Natural killer cell treated with Interleukin-12 subunit alpha and Interleukin-12 subunit beta and Interleukin-15 and Interleukin-18, amount 100 ng/mL, for 72 hours (primary cell): ENCODE results near the gene HPF1. TPM values are rescaled to one million over a fixed set of nuclear protein-coding genes. Genes with fewer than 3 reads are reported as not detected.
"Not testable (repeated sequence)": the region's sequence is repeated elsewhere in the genome, so short reads cannot be mapped to it uniquely, and the experiment has no call there.

Source experiments
- ATAC-seq, 2 donors: fragments of 150-1000 bp; cut with Tn5 transposase in 1 of 2; sonication (Bioruptor Pico), chemical (Tn5 transposase) in 1 of 2; 2 replicates each; pipeline ENCODE4 v1.10.0; 2021
- DNase-seq: peaks from one replicate; pipeline ENCODE4 v3.0.0; 2022; ENCODE audit warnings: low spot score
- H3K27ac Mint-ChIP-seq, 2 donors: 1 replicate in 1 of 2; 2 replicates in 1 of 2; pipeline ENCODE4 v1.8.0; 2022; ENCODE audit warnings: mixed read lengths in 2 of 2, mild to moderate bottlenecking in 1 of 2, moderate library complexity in 1 of 2
- H3K27me3 Mint-ChIP-seq, 2 donors: 1 replicate in 1 of 2; 2 replicates in 1 of 2; pipeline ENCODE4 v1.8.0; 2022; ENCODE audit warnings: mixed read lengths in 2 of 2
- H3K36me3 Mint-ChIP-seq: one replicate; pipeline ENCODE4 v1.8.0; 2022; ENCODE audit warnings: mixed read lengths
- H3K4me1 Mint-ChIP-seq, 2 donors: 1 replicate in 1 of 2; 2 replicates in 1 of 2; pipeline ENCODE4 v1.8.0; 2022; ENCODE audit warnings: low read depth in 2 of 2, mixed read lengths in 2 of 2, mild to moderate bottlenecking in 1 of 2
- H3K4me3 Mint-ChIP-seq: one replicate; pipeline ENCODE4 v1.8.0; 2022; ENCODE audit warnings: mixed read lengths
- H3K9me3 Mint-ChIP-seq: 2 replicates; pipeline ENCODE4 v1.8.0; 2022; ENCODE audit warnings: mixed read lengths
- total RNA-seq, 2 donors: library from RNA; stranded (reverse); gene quantifications; one replicate each; pipeline ENCODE4 v1.2.3, GENCODE V29; 2022

HPF1 gene
- total RNA-seq, 2 donors from 2014 or later = 22.3 to 25.9 TPM

DNA sequence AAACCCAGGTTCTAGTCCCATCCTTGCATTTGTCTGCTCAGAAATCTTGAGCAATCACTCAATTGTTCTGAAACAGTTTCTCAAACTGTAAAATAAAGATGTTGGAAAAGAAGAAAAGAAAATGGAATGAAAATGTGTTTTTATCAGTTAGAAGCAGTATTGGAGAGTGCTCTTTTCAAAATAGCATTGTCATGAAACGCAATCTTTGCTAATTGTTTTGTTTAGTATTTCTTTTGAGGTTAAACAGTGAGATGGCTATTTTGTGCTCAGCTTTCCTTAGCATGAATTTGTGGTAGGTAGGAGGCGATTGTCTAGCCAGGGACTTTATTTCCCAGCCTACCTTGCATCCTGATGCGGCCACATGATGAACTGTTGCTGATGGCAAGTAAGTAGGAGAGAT is 10.6 kb upstream of the HPF1 start:
- Mint-ChIP-seq H3K4me3 (no peak overlapping the region), H3K4me1 (peaks cover 6 to 8% of the 10 kb centered on the region in 2 donors)
- ATAC-seq = no peak

GRCh38 chr4:169766741-169767140 is 9.0 kb upstream of the HPF1 start:
- H3K36me3 Mint-ChIP-seq = no peaks in the 10 kb centered on the region
- no peak for ATAC-seq

More for the DNA sequence above, 10.6 kb upstream of the HPF1 start:
- DNase-seq = no peak
- no peaks in the 10 kb centered on the region for H3K9me3 Mint-ChIP-seq
- H3K36me3 Mint-ChIP-seq = no peaks in the 10 kb centered on the region
- peaks cover 0 to 11% of the 10 kb centered on the region in 2 donors for H3K27me3 Mint-ChIP-seq
- H3K27ac Mint-ChIP-seq = no peak overlapping the region

GRCh38 chr4:169765835-169766234 is 8.1 kb upstream of the HPF1 start:
- Mint-ChIP-seq H3K27me3 (peaks cover 0 to 11% of the 10 kb centered on the region in 2 donors), H3K4me3 (no peak overlapping the region), H3K4me1 (peaks cover 7 to 10% of the 10 kb centered on the region in 2 donors), H3K27ac (no peak overlapping the region), H3K36me3 (no peaks in the 10 kb centered on the region), H3K9me3 (no peaks in the 10 kb centered on the region)
- DNase-seq (no peak), ATAC-seq (no peak)

More at GRCh38 chr4:169766741-169767140, 9.0 kb upstream of the HPF1 start:
- Mint-ChIP-seq H3K4me3 (no peak overlapping the region), H3K27me3 (peaks cover 0 to 11% of the 10 kb centered on the region in 2 donors), H3K4me1 (peaks cover 10 to 12% of the 10 kb centered on the region in 2 donors), H3K9me3 (no peaks in the 10 kb centered on the region), H3K27ac (no peak overlapping the region)
- no peak for DNase-seq

- H3K4me3 Mint-ChIP-seq = no peak overlapping the region
- no peak for DNase-seq
- no peak overlapping the region for H3K27ac Mint-ChIP-seq
- H3K9me3 Mint-ChIP-seq = no peaks in the 10 kb centered on the region
- ATAC-seq = no peak
- no peaks in the 10 kb centered on the region for H3K36me3 Mint-ChIP-seq
- peaks cover 0 to 2% of the 10 kb centered on the region in 2 donors for H3K27me3 Mint-ChIP-seq
- peaks cover 19 to 24% of the 10 kb centered on the region in 2 donors for H3K4me1 Mint-ChIP-seq
Measured at GRCh38 chr4:169761846-169762245, 4.1 kb upstream of the HPF1 start.

GRCh38 chr4:169758401-169758962 is 738 bp upstream of the HPF1 start:
- no peaks in the 10 kb centered on the region for H3K27me3 Mint-ChIP-seq
- peaks cover 44% of the 10 kb centered on the region in 2 donors for H3K4me1 Mint-ChIP-seq
- H3K4me3 Mint-ChIP-seq = peak overlapping the region; percentile 94
- DNase-seq (no peak), ATAC-seq (no peak)
- peak overlapping the region; percentile 77 to 94 for H3K27ac Mint-ChIP-seq
- no peaks in the 10 kb centered on the region for H3K9me3 Mint-ChIP-seq
- H3K36me3 Mint-ChIP-seq = no peaks in the 10 kb centered on the region

- Mint-ChIP-seq H3K27ac (peak overlapping the region; percentile 77 to 94), H3K9me3 (no peaks in the 10 kb centered on the region), H3K4me3 (peak overlapping the region; percentile 94), H3K36me3 (peaks cover 4% of the 10 kb centered on the region), H3K4me1 (peaks cover 40% of the 10 kb centered on the region in 2 donors), H3K27me3 (no peaks in the 10 kb centered on the region)
- DNase-seq = no peak
- ATAC-seq = peak; percentile 4 to 55
Measured at GRCh38 chr4:169756971-169757574, 671 bp downstream of the HPF1 start.

DNA sequence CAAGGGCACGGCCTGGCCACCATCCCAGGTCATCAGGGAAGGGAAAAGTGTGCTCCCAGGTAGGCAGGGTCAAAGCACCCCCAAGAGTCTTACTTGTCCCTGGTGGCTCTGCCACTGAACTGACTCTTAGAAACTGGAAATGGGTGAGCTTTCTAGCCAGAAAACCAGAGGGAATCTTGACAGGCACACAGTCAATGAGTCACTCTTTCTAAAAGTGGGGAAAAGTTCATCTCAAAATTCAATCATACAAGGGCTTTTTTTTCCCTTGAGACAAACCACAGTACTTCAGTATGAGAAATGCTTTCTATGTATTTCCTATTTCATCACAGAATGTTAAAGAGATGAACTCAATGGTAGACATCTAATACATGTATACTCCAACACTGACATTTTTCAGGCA is 12.5 kb downstream of the HPF1 start:
- no peaks in the 10 kb centered on the region for H3K9me3 Mint-ChIP-seq
- peak overlapping the region in 1 of 2 donors; percentile 47 for H3K27ac Mint-ChIP-seq
- peaks cover 6% of the 10 kb centered on the region for H3K36me3 Mint-ChIP-seq
- H3K4me1 Mint-ChIP-seq = peaks cover 0 to 24% of the 10 kb centered on the region in 2 donors
- no peak for DNase-seq
- ATAC-seq = peak in 1 of 2 donors; percentile 43
- no peaks in the 10 kb centered on the region for H3K27me3 Mint-ChIP-seq
- no peak overlapping the region for H3K4me3 Mint-ChIP-seq

DNA sequence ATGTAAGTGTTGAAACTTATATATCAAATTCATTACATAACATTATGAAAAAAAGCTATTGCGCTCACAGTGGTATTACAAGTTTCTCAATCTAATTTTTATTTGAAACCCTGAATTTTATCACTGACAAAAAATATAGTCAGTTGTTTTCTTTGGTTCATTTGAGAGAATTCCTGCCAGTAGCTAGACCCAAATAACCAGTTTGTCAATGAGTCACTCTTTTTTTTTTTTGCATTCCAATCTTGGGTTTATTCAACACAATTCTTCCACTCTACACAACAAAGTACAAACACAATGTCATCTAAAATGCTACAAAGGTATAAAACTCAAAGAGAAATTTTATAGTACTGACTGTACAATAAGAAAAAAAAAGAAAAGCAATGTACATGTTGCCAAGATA is 13.1 kb downstream of the HPF1 start:
- no peak overlapping the region for H3K4me3 Mint-ChIP-seq
- peaks cover 4% of the 10 kb centered on the region for H3K36me3 Mint-ChIP-seq
- peak overlapping the region in 1 of 2 donors; percentile 47 for H3K27ac Mint-ChIP-seq
- ATAC-seq (no peak), DNase-seq (no peak)
- H3K9me3 Mint-ChIP-seq = no peaks in the 10 kb centered on the region
- no peaks in the 10 kb centered on the region for H3K27me3 Mint-ChIP-seq
- H3K4me1 Mint-ChIP-seq = peaks cover 0 to 24% of the 10 kb centered on the region in 2 donors

GRCh38 chr4:169741569-169741968 is 16.2 kb downstream of the HPF1 start:
- DNase-seq (no peak), ATAC-seq (no peak)
- Mint-ChIP-seq H3K9me3 (no peaks in the 10 kb centered on the region), H3K4me3 (no peak overlapping the region), H3K27me3 (no peaks in the 10 kb centered on the region), H3K36me3 (peaks cover 13% of the 10 kb centered on the region), H3K27ac (no peak overlapping the region), H3K4me1 (peaks cover 0 to 22% of the 10 kb centered on the region in 2 donors)

DNA sequence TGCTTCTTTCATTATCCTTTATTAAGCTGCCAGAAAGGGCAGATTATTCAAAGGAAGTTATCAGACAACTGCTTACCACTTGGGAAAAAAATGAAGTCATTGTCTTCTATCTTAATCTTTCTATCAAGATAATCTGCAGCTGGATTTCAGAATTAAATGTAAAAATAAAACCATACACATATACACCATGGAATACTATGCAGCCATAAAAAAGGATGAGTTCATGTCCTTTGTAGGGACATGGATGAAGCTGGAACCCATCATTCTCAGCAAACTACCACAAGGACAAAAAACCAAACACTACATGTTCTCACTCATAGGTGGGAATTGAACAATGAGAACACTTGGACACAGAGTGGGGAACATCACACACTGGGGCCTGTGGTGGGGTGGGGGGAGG is 19.1 kb downstream of the HPF1 start:
- H3K4me1 Mint-ChIP-seq = peaks cover 0 to 10% of the 10 kb centered on the region in 2 donors
- H3K36me3 Mint-ChIP-seq = peaks cover 19% of the 10 kb centered on the region

DNA sequence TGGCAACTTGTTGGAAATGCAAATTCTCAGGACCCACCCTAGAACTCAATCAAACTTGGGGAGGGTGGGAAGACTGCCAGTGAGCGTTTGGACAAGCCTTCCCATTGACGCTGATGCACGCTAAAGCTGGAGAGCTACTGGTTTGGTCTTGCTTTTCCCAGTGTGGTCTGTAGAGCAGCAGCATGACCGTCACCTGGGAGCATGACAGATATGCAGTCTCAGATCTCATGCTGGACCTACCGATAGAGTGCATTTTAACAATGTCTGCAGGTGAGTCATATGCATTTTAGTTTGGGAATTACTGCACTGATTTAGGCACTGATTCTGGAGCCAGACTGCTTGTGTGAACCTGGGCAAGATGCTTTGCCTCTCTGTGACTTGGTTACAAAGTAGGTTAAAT is 27.2 kb downstream of the HPF1 start:
- DNase-seq = no peak
- Mint-ChIP-seq H3K36me3 (peaks cover 13% of the 10 kb centered on the region), H3K27ac (no peak overlapping the region), H3K4me1 (peaks cover 0 to 2% of the 10 kb centered on the region in 2 donors), H3K4me3 (no peak overlapping the region), H3K9me3 (no peaks in the 10 kb centered on the region), H3K27me3 (no peaks in the 10 kb centered on the region)
- ATAC-seq = no peak

More for the DNA sequence above, 19.1 kb downstream of the HPF1 start:
- H3K4me3 Mint-ChIP-seq, ATAC-seq, H3K9me3 Mint-ChIP-seq, H3K27me3 Mint-ChIP-seq, DNase-seq, H3K27ac Mint-ChIP-seq: not testable (repeated sequence)

- peaks cover 0 to 2% of the 10 kb centered on the region in 2 donors for H3K4me1 Mint-ChIP-seq
- no peaks in the 10 kb centered on the region for H3K27me3 Mint-ChIP-seq
- H3K27ac Mint-ChIP-seq = no peak overlapping the region
- no peaks in the 10 kb centered on the region for H3K9me3 Mint-ChIP-seq
- no peak overlapping the region for H3K4me3 Mint-ChIP-seq
- DNase-seq (no peak), ATAC-seq (no peak)
- H3K36me3 Mint-ChIP-seq = peaks cover 5% of the 10 kb centered on the region
Measured at GRCh38 chr4:169727616-169728015, 30.1 kb downstream of the HPF1 start.

GRCh38 chr4:169724260-169724659 is 33.5 kb downstream of the HPF1 start:
- no peak for ATAC-seq
- H3K4me1 Mint-ChIP-seq = no peaks in the 10 kb centered on the region
- no peaks in the 10 kb centered on the region for H3K27me3 Mint-ChIP-seq
- H3K36me3 Mint-ChIP-seq = peaks cover 11% of the 10 kb centered on the region
- H3K27ac Mint-ChIP-seq = no peak overlapping the region
- H3K9me3 Mint-ChIP-seq = no peaks in the 10 kb centered on the region
- no peak overlapping the region for H3K4me3 Mint-ChIP-seq
- DNase-seq = no peak

DNA sequence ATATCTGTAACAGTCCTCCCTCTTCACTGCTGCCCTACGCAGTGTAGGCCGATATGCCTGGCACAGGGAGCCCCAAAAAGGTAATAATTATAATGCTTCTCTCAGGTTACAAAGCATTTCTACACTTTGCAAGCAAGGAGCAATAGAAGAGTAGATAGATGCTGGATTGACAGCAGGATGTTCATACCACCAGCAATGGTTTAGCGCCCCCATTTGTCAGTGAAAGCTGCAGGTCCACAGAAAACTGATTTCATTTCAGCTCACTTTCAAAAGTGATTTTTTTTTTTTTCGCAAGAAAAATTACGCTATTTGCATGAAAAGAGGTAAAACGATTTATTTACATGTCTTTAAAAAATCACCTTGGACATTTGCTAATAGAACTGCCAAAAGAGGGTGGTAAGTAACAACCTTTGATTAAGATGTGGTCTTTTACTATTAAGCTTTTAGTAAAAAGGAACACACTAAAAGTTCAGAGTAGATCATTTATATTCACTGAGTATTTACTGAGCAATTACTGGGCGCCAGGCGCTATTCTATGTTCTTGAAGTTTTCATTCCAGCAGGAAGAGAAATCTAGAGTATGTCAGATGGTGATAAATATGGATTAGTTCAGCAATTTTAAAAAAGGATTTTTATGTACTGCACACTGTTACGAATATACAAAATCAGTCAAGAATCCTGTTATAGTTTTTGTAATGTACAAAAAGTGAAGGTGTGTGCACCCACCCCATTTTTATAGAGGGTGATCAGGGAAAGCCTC is 34.4 kb downstream of the HPF1 start:
- DNase-seq (no peak), ATAC-seq (no peak)
- Mint-ChIP-seq H3K27ac (no peak overlapping the region), H3K4me1 (no peaks in the 10 kb centered on the region), H3K4me3 (no peak overlapping the region), H3K9me3 (no peaks in the 10 kb centered on the region), H3K36me3 (peaks cover 11% of the 10 kb centered on the region), H3K27me3 (no peaks in the 10 kb centered on the region)
